ENCODE measurements around the gene ENKUR. TPM values are rescaled to one million over a fixed set of nuclear protein-coding genes. Genes with fewer than 3 reads are reported as not detected.
A peak's percentile ranks its signal among the peaks of the same experiment; 100 is the strongest.

ENKUR gene
- total RNA-seq, 1 experiment from 2014 or later: 0.32 TPM

DNA sequence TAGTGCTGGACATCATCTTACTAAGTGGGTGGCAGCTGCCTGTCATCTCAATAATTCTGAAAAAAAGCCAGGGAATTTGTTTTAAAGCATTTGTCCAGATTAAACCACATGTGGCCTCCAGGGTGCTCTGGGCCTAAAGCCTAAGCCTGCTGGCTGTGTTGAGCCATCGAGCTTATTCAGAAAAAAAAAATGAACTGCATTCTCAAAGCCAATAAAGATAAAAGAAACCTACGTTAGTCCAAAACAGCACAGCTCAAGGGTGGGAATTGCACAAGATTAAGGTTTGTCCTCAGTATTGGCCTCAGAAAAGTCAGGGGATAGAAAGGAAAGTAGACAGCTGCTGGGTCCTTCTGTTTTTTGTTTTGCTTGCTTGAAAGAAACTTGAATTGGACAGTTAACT, 41.0 kb downstream of the ENKUR start:
- Histone ChIP-seq H3K4me2 (ENCODE audit: low read length) (no peak overlapping the region), H3K9ac (ENCODE audit: low read length) (no peak overlapping the region), H4K20me1 (ENCODE audit: insufficient read depth) (no peaks in the 10 kb centered on the region), H3K9me2 (ENCODE audit: insufficient read depth) (no peaks in the 10 kb centered on the region), H3K9me3 (ENCODE audit: control insufficient read depth in 1 of 2, insufficient read depth in 1 of 2, low read depth in 1 of 2, low read length in 2 of 2) (no peaks in the 10 kb centered on the region), H2AFZ (ENCODE audit: low read depth, low read length, poor library complexity, severe bottlenecking) (no peak overlapping the region), H3K4me3 (replicated peaks in 1 of 2; ENCODE audit: low read depth in 1 of 2, low read length in 2 of 2) (no peak overlapping the region), H3K36me3 (ENCODE audit: control insufficient read depth in 1 of 2, insufficient read depth in 2 of 2, low read length in 2 of 2) (no peaks in the 10 kb centered on the region), H3K27ac (ENCODE audit: low read depth, low read length) (no peak overlapping the region), H3K4me1 (ENCODE audit: control insufficient read depth in 1 of 2, insufficient read depth in 2 of 2, low read length in 2 of 2) (no peaks in the 10 kb centered on the region), H3K79me2 (ENCODE audit: insufficient read depth, low read length) (no peaks in the 10 kb centered on the region), H3K27me3 (ENCODE audit: insufficient read depth, low read length) (no peaks in the 10 kb centered on the region)
- intact Hi-C loops (cut with micrococcal nuclease): no loop called here
- RAD21 ChIA-PET (ENCODE audit: low non-redundant PET in 1 of 2, low total read pairs in 2 of 2, uncharacterized antibody in 2 of 2, unreplicated experiment in 2 of 2): no interaction called here
- ATAC-seq (no peak), DNase-seq (ENCODE audit: low read depth, low spot score) (no peak)
- TF ChIP-seq SRF (IDR thresholded peaks at IDR 0.05; ENCODE audit: low read depth) (no peak), CTCF (IDR thresholded peaks at IDR 0.05 in 2 of 3, conservative IDR thresholded peaks at IDR 0.05 in 1 of 3; ENCODE audit: borderline replicate concordance in 1 of 3, insufficient read depth in 1 of 3, low read depth in 2 of 3, low read length in 2 of 3) (0 out of 6 replicates have a peak, but pooled peaks of 1 of the 3 experiments have one; percentile 8)
- BruUV-seq (replicated peaks): no TSS peak
- CTCF ChIA-PET: interaction anchor here (1.3 kb wide), 1 partner anchor 15 kb away, joined by 4 read pairs; no protein-coding TSS in a partner anchor
- POLR2A ChIA-PET: no interaction called here

- Histone ChIP-seq H2AFZ (ENCODE audit: low read depth, low read length, poor library complexity, severe bottlenecking) (no peak overlapping the region), H3K36me3 (ENCODE audit: control insufficient read depth in 1 of 2, insufficient read depth in 2 of 2, low read length in 2 of 2) (no peaks in the 10 kb centered on the region), H3K9me2 (ENCODE audit: insufficient read depth) (no peaks in the 10 kb centered on the region), H4K20me1 (ENCODE audit: insufficient read depth) (no peaks in the 10 kb centered on the region), H3K79me2 (ENCODE audit: insufficient read depth, low read length) (no peaks in the 10 kb centered on the region), H3K27ac (ENCODE audit: low read depth, low read length) (no peak overlapping the region), H3K4me1 (ENCODE audit: control insufficient read depth in 1 of 2, insufficient read depth in 2 of 2, low read length in 2 of 2) (no peaks in the 10 kb centered on the region), H3K27me3 (ENCODE audit: insufficient read depth, low read length) (no peaks in the 10 kb centered on the region), H3K4me3 (replicated peaks in 1 of 2; ENCODE audit: low read depth in 1 of 2, low read length in 2 of 2) (no peak overlapping the region), H3K4me2 (ENCODE audit: low read length) (no peak overlapping the region), H3K9me3 (ENCODE audit: control insufficient read depth in 1 of 2, insufficient read depth in 1 of 2, low read depth in 1 of 2, low read length in 2 of 2) (no peaks in the 10 kb centered on the region), H3K9ac (ENCODE audit: low read length) (no peak overlapping the region)
- DNase-seq (ENCODE audit: low read depth, low spot score) (no peak), ATAC-seq (no peak)
- RAD21 ChIA-PET (ENCODE audit: low non-redundant PET in 1 of 2, low total read pairs in 2 of 2, uncharacterized antibody in 2 of 2, unreplicated experiment in 2 of 2): no interaction called here
- BruUV-seq (replicated peaks): no TSS peak
- CTCF ChIA-PET: no interaction called here
- intact Hi-C loops (cut with micrococcal nuclease): no loop called here
- POLR2A ChIA-PET: no interaction called here
- TF ChIP-seq, protein P1, sequence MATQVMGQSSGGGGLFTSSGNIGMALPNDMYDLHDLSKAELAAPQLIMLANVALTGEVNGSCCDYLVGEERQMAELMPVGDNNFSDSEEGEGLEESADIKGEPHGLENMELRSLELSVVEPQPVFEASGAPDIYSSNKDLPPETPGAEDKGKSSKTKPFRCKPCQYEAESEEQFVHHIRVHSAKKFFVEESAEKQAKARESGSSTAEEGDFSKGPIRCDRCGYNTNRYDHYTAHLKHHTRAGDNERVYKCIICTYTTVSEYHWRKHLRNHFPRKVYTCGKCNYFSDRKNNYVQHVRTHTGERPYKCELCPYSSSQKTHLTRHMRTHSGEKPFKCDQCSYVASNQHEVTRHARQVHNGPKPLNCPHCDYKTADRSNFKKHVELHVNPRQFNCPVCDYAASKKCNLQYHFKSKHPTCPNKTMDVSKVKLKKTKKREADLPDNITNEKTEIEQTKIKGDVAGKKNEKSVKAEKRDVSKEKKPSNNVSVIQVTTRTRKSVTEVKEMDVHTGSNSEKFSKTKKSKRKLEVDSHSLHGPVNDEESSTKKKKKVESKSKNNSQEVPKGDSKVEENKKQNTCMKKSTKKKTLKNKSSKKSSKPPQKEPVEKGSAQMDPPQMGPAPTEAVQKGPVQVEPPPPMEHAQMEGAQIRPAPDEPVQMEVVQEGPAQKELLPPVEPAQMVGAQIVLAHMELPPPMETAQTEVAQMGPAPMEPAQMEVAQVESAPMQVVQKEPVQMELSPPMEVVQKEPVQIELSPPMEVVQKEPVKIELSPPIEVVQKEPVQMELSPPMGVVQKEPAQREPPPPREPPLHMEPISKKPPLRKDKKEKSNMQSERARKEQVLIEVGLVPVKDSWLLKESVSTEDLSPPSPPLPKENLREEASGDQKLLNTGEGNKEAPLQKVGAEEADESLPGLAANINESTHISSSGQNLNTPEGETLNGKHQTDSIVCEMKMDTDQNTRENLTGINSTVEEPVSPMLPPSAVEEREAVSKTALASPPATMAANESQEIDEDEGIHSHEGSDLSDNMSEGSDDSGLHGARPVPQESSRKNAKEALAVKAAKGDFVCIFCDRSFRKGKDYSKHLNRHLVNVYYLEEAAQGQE (IDR thresholded peaks at IDR 0.05; ENCODE audit: low read depth): no peak
- TF ChIP-seq, protein P2, sequence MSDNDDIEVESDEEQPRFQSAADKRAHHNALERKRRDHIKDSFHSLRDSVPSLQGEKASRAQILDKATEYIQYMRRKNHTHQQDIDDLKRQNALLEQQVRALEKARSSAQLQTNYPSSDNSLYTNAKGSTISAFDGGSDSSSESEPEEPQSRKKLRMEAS (IDR thresholded peaks at IDR 0.05): no peak
- TF ChIP-seq CEBPB (IDR thresholded peaks at IDR 0.05; ENCODE audit: low read depth) (no peak), ZNF274 (IDR thresholded peaks at IDR 0.05; ENCODE audit: low read depth, low read length) (no peak), SP1 (IDR thresholded peaks at IDR 0.05; ENCODE audit: low read depth) (no peak), ELF1 (IDR thresholded peaks at IDR 0.05; ENCODE audit: borderline replicate concordance, low read depth) (no peak), EZH2 (IDR thresholded peaks at IDR 0.05) (no peak), CTCF (IDR thresholded peaks at IDR 0.05 in 2 of 3, conservative IDR thresholded peaks at IDR 0.05 in 1 of 3; ENCODE audit: borderline replicate concordance in 1 of 3, insufficient read depth in 1 of 3, low read depth in 2 of 3, low read length in 2 of 3) (no peak), POLR2A (IDR thresholded peaks at IDR 0.05; ENCODE audit: borderline replicate concordance, extremely low read depth, insufficient read depth, insufficient read length) (no peak), FOSL1 (IDR thresholded peaks at IDR 0.05; ENCODE audit: low read depth) (no peak), ZFX (IDR thresholded peaks at IDR 0.05) (no peak), EZH2phosphoT487 (IDR thresholded peaks at IDR 0.05; ENCODE audit: borderline replicate concordance) (no peak), EGR1 (IDR thresholded peaks at IDR 0.05; ENCODE audit: low read depth) (no peak)
Observed at GRCh38 chr10:24973163-24973562, 42.8 kb downstream of the ENKUR start.

Data from HCT116 (cell line).